T-helper 2 cell treated with Interferon-gamma antibody and Interleukin-4, amounts not matched to agents 5 μg/mL and 100 μg/mL, for 36 hours (primary cell): Measurements from ENCODE around the gene SPATA2.
"Not testable (repeated sequence)": the region's sequence is repeated elsewhere in the genome, so short reads cannot be mapped to it uniquely, and the experiment has no call there.

Experiments used
- DNase-seq: peaks from one replicate; pipeline ENCODE4 v3.0.0; 2021; ENCODE audit warnings: low spot score
- H3K27ac Mint-ChIP-seq: one replicate; pipeline ENCODE4 v1.8.0; 2021; ENCODE audit warnings: mild to moderate bottlenecking, mixed read lengths
- H3K27me3 Mint-ChIP-seq: one replicate; pipeline ENCODE4 v1.8.0; 2021; ENCODE audit warnings: low read depth, mixed read lengths
- H3K36me3 Mint-ChIP-seq: one replicate; pipeline ENCODE4 v1.8.0; 2021; ENCODE audit warnings: low read depth, mixed read lengths
- H3K4me1 Mint-ChIP-seq: one replicate; pipeline ENCODE4 v1.8.0; 2021; ENCODE audit warnings: low read depth, mixed read lengths
- H3K4me3 Mint-ChIP-seq: one replicate; pipeline ENCODE4 v1.8.0; 2022; ENCODE audit warnings: mild to moderate bottlenecking, moderate library complexity, mixed read lengths
- H3K9me3 Mint-ChIP-seq: one replicate; pipeline ENCODE4 v1.8.0; 2021; ENCODE audit warnings: mixed read lengths

SPATA2 gene

DNA sequence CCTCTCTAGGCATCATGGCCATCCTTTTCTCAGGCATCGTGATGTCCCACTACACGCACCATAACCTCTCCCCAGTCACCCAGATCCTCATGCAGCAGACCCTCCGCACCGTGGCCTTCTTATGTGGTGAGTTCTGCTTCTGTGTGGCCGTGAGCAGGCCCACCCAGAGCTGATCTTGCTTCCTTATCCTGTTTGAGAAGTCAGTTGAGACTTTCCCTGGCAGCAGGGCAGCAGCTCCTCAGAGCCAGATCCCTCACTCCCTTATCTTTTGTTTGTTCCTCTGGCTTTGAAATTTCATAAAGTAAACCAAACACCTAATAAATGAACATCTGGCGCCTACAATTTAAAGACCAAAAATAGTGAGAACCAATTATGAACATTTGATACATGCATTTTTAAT, 40.6 kb downstream of the SPATA2 start:
- H3K36me3 Mint-ChIP-seq: peaks cover 19% of the 10 kb centered on the region
- no peak for DNase-seq
- no peak overlapping the region for H3K4me3 Mint-ChIP-seq
- H3K9me3 Mint-ChIP-seq: no peaks in the 10 kb centered on the region
- H3K27ac Mint-ChIP-seq: no peak overlapping the region
- no peaks in the 10 kb centered on the region for H3K4me1 Mint-ChIP-seq
- H3K27me3 Mint-ChIP-seq: no peaks in the 10 kb centered on the region

DNA sequence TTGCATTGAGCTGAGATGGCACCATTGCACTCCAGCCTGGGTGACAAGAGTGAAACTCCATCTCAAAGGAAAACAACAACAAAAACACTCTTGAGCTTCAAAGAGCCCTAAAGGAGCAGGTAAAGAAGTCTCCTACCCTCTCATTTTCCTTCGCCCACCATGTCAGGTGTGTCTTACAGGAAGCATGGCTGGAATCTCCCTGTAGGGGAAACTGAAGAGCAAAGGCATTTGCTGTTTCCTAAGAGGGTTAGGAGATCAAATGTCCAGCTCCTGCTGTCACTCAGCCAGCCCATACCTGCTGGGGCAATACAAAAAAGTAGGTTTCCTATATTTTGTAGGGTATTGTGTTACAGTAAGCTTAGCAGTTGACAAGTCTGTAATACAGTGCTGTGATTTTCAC, 43.3 kb downstream of the SPATA2 start:
- no peak for DNase-seq
- Mint-ChIP-seq H3K27ac (no peak overlapping the region), H3K4me3 (no peak overlapping the region), H3K27me3 (no peaks in the 10 kb centered on the region), H3K4me1 (peaks cover 5% of the 10 kb centered on the region), H3K36me3 (peaks cover 22% of the 10 kb centered on the region), H3K9me3 (no peaks in the 10 kb centered on the region)

DNA sequence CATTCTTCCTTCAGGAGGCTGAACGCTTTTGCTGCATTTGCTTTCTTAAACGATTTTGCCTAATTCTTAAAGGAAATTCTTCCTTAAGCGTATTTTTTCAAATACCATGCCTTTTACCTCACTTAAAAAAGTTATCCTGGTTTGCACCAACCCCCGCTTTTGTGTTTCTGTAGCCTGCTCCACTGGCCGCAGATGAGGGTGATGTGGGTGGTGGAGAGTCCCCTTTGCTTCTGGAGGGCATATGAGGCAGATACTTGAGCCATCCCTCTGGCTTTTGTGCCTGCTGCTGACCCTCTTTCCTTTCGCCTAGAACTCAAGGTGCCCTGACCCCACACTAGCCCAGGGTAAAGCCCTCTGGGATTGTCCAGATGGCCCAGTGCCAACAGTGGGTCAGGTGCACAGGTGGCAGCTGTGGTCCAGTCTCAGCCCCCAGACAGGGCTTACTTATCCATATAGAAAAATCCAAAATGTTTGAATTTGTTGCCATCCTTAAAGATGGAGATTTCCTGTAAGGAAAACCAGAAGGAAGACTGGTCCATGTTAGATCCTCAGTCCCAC, 43.9 kb downstream of the SPATA2 start:
- Mint-ChIP-seq H3K9me3 (no peaks in the 10 kb centered on the region), H3K27ac (no peak overlapping the region), H3K27me3 (no peaks in the 10 kb centered on the region), H3K4me1 (peaks cover 5% of the 10 kb centered on the region), H3K4me3 (no peak overlapping the region), H3K36me3 (peaks cover 25% of the 10 kb centered on the region)
- no peak for DNase-seq

DNA sequence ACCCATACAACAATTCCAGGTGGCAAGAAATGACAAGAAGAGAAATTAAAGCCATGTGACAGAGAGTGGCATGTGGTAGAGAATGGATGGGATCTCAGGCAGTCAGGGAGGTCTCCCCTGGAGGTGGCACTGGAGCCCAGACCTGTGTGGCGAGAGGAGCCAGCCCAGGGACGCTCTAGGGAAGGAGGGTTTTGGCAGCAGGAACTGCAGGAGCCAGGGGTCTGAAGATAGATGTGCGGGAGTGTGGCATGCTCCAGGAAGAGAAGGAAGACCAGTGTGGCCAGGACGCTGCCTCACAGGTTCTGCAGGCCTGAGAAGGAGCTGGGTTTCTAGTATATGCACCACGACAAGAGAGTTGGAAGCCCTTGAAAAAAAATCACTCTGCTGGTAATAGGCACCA, 45.1 kb downstream of the SPATA2 start:
- Mint-ChIP-seq H3K9me3 (no peaks in the 10 kb centered on the region), H3K4me1 (peaks cover 5% of the 10 kb centered on the region), H3K27ac (no peak overlapping the region), H3K36me3 (peaks cover 29% of the 10 kb centered on the region), H3K4me3 (no peak overlapping the region), H3K27me3 (no peaks in the 10 kb centered on the region)
- DNase-seq: no peak

DNA sequence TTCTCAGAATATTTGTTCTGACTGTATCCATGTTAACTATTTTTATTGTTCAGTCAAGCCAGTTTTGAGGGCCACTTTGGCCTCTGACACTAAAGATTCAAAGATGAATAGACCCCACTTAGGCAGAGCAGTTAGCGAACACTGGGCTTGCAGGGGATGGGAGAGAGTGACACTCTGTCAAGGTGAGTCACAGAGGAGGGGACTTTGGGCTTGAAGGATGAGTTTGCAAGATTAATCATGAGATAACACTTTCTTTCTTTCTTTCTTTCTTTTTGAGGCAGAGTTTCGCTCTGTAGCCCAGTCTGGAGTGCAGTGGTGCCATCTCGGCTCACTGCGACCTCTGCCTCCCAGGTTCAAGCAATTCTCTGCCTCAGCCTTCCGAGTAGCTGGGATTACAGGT, 46.4 kb downstream of the SPATA2 start:
- peaks cover 5% of the 10 kb centered on the region for H3K4me1 Mint-ChIP-seq
- H3K9me3 Mint-ChIP-seq: no peaks in the 10 kb centered on the region
- no peak for DNase-seq
- H3K27me3 Mint-ChIP-seq: no peaks in the 10 kb centered on the region
- no peak overlapping the region for H3K4me3 Mint-ChIP-seq
- H3K36me3 Mint-ChIP-seq: peaks cover 33% of the 10 kb centered on the region
- H3K27ac Mint-ChIP-seq: no peak overlapping the region

DNA sequence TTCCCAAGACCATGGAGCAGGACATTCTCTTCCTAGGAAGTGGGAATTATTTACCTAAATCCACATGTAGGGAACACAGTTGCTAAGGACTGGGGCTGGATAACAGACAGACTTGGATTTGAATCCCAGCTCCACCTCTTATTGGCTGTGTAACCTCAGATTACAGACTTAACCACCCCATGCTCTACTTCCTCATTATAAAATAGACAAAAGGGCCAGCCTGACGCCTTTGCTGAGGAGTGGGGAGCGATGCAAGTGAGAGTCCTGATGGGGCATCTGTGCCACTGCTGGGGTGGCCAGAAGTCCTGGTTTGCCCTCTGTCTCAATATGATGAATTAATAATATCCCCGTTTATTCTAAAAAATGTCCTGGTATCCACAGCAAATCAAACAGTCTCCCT, 46.8 kb downstream of the SPATA2 start:
- peaks cover 33% of the 10 kb centered on the region for H3K36me3 Mint-ChIP-seq
- no peak overlapping the region for H3K27ac Mint-ChIP-seq
- H3K9me3 Mint-ChIP-seq: no peaks in the 10 kb centered on the region
- H3K4me3 Mint-ChIP-seq: no peak overlapping the region
- H3K4me1 Mint-ChIP-seq: peaks cover 5% of the 10 kb centered on the region
- no peaks in the 10 kb centered on the region for H3K27me3 Mint-ChIP-seq
- no peak for DNase-seq

DNA sequence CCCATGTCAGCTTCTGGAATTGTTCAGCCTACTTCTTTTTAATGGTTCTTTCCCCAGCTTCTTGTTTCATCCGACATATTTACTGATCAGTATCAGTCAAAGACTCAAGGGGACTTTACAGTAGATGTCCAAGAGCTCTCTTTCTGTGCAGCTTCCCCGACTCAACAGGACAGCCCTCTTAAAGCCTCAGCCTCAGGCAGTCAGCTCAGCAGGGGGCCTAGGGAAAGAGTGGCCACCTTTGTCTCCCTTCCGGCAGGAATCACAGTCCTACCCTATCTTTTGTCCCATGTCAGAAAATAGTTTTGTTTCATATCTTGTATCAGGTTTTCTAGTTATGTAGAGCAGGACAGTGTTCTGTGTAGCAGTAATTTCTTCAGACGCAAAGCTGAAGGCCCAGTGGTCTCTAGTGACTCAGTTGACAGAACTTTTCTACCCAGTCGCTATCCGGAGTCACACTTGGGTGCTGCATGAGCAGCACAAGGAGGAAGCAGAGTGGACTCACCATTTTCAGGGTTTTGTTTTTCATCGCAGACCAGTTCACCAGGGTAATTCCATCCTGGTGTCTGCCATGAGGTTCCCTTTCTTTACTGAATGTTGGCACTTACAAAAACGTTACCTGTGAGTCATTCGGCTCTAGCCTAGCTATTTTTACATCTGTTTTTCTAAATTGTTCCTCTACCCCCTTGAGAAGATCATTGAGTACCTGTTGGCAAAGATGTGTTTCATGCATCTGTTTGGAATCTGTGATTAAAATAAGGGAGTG, 47.7 kb downstream of the SPATA2 start:
- no peak for DNase-seq
- no peaks in the 10 kb centered on the region for H3K27me3 Mint-ChIP-seq
- H3K27ac Mint-ChIP-seq: no peak overlapping the region
- peaks cover 31% of the 10 kb centered on the region for H3K36me3 Mint-ChIP-seq
- H3K4me3 Mint-ChIP-seq: no peak overlapping the region
- H3K4me1 Mint-ChIP-seq: peaks cover 5% of the 10 kb centered on the region
- no peaks in the 10 kb centered on the region for H3K9me3 Mint-ChIP-seq

DNA sequence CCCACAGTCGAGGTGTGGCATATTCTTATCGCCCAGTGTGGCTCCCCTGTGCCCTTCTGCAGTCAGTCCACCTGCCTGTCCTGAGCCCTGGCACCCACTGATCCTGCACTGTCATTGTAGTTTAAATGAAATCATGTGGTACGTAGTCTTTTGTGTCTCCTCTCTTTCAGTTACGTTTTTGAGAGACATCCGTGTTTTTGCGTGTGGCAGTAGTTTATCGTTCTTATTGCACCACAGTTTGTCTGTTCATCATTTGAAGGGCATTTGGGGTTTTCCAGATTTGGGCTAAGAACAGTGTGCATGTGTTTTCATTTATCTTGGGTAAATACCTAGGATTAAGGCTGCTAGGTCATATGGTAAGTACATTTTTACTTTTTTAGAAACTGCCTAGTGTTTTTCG, 49.3 kb downstream of the SPATA2 start:
- Mint-ChIP-seq H3K27ac (peak overlapping the region; percentile 0), H3K9me3 (no peaks in the 10 kb centered on the region), H3K27me3 (no peaks in the 10 kb centered on the region), H3K36me3 (peaks cover 37% of the 10 kb centered on the region), H3K4me1 (peaks cover 9% of the 10 kb centered on the region), H3K4me3 (no peak overlapping the region)
- no peak for DNase-seq

DNA sequence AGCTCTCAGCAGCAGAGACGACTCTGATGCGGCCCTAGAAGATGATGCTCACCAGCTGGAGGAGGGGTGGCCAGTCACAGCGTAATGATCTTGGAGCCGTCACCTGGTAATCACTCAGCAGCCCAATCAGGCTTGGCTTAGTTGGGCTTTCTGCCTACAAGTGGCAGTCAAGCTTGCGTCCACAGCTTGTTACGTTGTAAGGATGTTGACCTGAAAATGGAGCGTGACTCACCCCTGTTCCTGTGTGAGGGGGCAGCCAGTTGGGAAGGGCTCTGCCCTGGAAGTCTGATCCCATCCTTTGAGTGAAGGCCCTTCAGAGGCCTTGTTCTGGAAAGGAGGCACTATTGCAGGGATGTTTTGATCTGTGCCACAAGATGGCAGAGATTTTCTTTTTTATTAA, 49.8 kb downstream of the SPATA2 start:
- Mint-ChIP-seq H3K9me3 (no peaks in the 10 kb centered on the region), H3K4me3 (no peak overlapping the region), H3K27ac (no peak overlapping the region), H3K36me3 (peaks cover 40% of the 10 kb centered on the region), H3K27me3 (no peaks in the 10 kb centered on the region), H3K4me1 (peaks cover 13% of the 10 kb centered on the region)
- DNase-seq: no peak

DNA sequence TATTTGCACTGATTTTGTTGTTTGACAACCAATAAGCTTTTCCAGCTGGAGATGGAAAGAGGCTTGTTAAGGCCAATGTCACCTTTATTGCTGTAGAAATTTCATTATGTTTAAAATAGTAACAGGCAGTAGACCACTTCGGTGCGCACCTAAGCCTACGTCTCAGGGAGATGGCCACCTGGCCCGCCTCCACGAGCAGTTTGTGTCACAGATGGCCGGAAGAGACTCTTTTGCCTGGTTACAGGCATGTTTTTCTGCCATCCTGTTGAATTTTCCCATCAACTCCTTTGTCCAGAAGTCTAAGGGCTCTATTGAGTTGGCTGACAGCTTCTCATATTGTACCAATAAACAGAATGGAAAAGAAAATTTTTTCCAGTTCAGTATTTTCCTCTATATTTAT, 51.7 kb downstream of the SPATA2 start:
- no peak overlapping the region for H3K4me3 Mint-ChIP-seq
- no peak for DNase-seq
- peaks cover 10% of the 10 kb centered on the region for H3K4me1 Mint-ChIP-seq
- no peaks in the 10 kb centered on the region for H3K9me3 Mint-ChIP-seq
- no peak overlapping the region for H3K27ac Mint-ChIP-seq
- H3K27me3 Mint-ChIP-seq: no peaks in the 10 kb centered on the region
- peaks cover 39% of the 10 kb centered on the region for H3K36me3 Mint-ChIP-seq

DNA sequence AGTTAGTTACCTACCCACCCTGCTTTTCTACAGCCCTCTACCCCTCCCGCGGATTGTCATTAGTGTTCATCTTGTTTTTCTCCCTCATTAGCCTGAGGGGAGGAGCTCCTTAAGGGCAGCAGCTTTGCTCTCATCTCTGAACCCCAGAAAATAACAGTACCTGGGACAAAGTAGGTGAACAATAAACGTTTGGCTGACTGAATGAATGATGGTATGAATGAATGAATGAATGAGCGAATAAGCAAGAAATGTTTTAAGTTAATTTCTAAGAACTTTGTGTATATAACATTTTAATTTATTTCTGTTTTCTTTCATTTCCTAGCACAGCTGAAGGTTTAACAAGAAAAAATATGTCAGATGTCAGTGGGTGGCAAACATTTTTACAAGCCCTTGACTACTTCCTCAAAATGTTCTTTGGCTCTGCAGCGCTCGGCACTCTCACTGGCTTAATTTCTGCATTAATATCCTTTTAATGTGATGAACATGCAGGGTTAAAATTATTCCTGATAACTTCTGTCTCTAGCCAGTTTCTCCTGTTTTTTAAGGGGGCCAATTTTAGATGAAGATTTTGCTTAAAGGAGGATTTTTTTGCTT, 52.6 kb downstream of the SPATA2 start:
- H3K27ac Mint-ChIP-seq: no peak overlapping the region
- H3K4me3 Mint-ChIP-seq: no peak overlapping the region
- H3K9me3 Mint-ChIP-seq: no peaks in the 10 kb centered on the region
- H3K36me3 Mint-ChIP-seq: peaks cover 38% of the 10 kb centered on the region
- H3K4me1 Mint-ChIP-seq: peaks cover 7% of the 10 kb centered on the region
- no peak for DNase-seq
- H3K27me3 Mint-ChIP-seq: no peaks in the 10 kb centered on the region

DNA sequence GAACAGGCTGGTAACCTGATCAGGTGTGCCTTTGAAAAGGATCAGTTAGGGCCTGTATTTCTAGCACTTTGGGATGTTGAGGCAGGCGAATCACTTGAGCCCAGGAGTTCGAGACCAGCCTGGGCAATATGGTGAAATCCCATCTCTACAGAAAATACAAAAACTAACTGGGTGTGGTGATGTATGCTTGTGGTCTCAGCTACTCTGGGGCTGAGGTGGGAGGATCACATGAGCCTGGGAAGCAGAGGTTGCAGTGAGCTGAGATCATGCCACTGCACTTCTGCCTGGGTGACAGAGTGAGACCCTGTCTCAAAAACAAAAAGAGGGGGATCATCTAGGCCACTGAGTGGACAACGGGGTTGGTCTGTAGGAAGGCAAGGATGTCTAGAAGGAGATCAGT, 54.1 kb downstream of the SPATA2 start:
- H3K4me3 Mint-ChIP-seq, DNase-seq, H3K4me1 Mint-ChIP-seq, H3K9me3 Mint-ChIP-seq, H3K27me3 Mint-ChIP-seq: not testable (repeated sequence)
- Mint-ChIP-seq H3K36me3 (peaks cover 41% of the 10 kb centered on the region), H3K27ac (peak overlapping the region; percentile 6)

DNA sequence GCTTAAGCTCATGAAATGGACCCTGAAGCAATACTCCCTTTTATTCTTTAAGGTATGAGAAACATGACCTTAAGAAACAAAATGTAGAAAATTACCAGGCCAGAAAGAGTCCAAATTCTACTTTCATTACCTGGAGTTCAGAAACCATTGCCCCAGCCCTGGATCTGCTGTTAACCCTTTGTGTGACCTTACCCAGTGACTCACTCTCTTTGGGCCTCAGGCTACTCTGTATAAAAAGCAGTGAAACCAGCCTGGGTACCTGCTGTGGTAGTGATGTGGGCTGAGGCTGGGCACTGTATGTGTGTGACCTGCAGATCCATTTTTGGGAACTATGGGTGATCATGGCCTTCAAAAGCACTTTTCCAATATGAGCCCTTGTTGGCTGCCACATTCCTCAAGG, 55.5 kb downstream of the SPATA2 start:
- H3K9me3 Mint-ChIP-seq: no peaks in the 10 kb centered on the region
- H3K4me1 Mint-ChIP-seq: peaks cover 7% of the 10 kb centered on the region
- H3K4me3 Mint-ChIP-seq: no peak overlapping the region
- no peak for DNase-seq
- peaks cover 41% of the 10 kb centered on the region for H3K36me3 Mint-ChIP-seq
- H3K27me3 Mint-ChIP-seq: no peaks in the 10 kb centered on the region
- no peak overlapping the region for H3K27ac Mint-ChIP-seq

DNA sequence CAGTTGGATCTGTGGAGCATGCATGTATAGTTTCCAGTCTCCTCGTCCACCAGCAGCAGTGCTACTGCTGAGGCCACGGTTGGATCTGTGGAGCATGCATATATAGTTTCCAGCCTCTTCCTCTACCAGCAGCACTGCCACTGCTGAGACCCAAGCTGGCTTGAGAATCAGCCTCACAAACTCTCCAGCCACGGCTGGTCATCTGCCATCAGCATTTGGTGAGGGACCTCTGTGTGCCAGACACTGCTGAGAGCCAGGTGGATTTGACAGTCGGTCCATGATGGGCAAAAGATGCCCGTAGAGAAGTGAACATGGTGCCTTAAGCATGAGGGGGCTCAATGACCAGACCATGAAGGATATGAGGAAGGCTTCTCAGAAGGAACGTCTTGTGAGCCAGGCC, 56.3 kb downstream of the SPATA2 start:
- Mint-ChIP-seq H3K9me3 (no peaks in the 10 kb centered on the region), H3K27ac (no peak overlapping the region), H3K4me1 (peaks cover 7% of the 10 kb centered on the region), H3K36me3 (peaks cover 35% of the 10 kb centered on the region), H3K4me3 (no peak overlapping the region), H3K27me3 (no peaks in the 10 kb centered on the region)
- no peak for DNase-seq
